PC-3 (cell line): ENCODE data around the gene RB1. TPM values are rescaled to one million over a fixed set of nuclear protein-coding genes. Genes with fewer than 3 reads are reported as not detected.

Experiments
- ATAC-seq: fragments of 200-7000 bp; cut with Tn5 transposase; 2 replicates; pipeline ENCODE4 v1.9.1; 2020; ENCODE audit warnings: mild to moderate bottlenecking, moderate library complexity
- BruUV-seq: library from RNA; stranded (reverse); fragments of 400-500 nt; replicated peaks from 2 replicates; lab custom pipeline; 2021; lab: Mats Ljungman, UMichigan
- CTCF ChIA-PET: fragments of 300-600 bp; sonication (Branson Sonifier 250); formaldehyde crosslinking; loops from one replicate; lab custom pipeline; 2022; ENCODE audit warnings: antibody characterized with exemption; lab: Charles Lee
- POLR2A ChIA-PET: fragments of 300-600 bp; sonication (Branson Sonifier 250); formaldehyde crosslinking; loops from one replicate; lab custom pipeline; 2022; ENCODE audit warnings: antibody characterized with exemption; ENCODE audit not compliant: unreplicated experiment; lab: Charles Lee
- DNase-seq: peaks from one replicate; pipeline ENCODE4 v3.0.0-alpha.2; 2015
- H2AFZ ChIP-seq: fragments of 300-600 bp; sonication (generic); 2 replicates; pipeline ENCODE4 v1.6.0; 2016; ENCODE audit warnings: antibody characterized with exemption, low read length
- H3F3A ChIP-seq: fragments of 300-600 bp; sonication (generic); one replicate; pipeline ENCODE4 v1.6.0; 2017; ENCODE audit warnings: antibody characterized with exemption, low read length, control low read depth, mild to moderate bottlenecking; ENCODE audit not compliant: unreplicated experiment
- H3K27ac ChIP-seq: fragments of 300-600 bp; sonication (generic); 2 replicates; pipeline ENCODE4 v1.5.1; 2016; ENCODE audit warnings: mild to moderate bottlenecking, low read length
- H3K27me3 ChIP-seq: fragments of 300-600 bp; sonication (generic); 2 replicates; pipeline ENCODE4 v1.6.1; 2016; ENCODE audit warnings: low read length, mixed read lengths
- H3K36me3 ChIP-seq: fragments of 300-600 bp; sonication (generic); 2 replicates; pipeline ENCODE4 v1.6.1; 2016; ENCODE audit warnings: low read depth, mixed run types, low read length, mixed read lengths
- H3K4me1 ChIP-seq: fragments of 300-600 bp; sonication (generic); 2 replicates; pipeline ENCODE4 v1.5.1; 2016; ENCODE audit warnings: low read length; ENCODE audit not compliant: insufficient read depth
- H3K4me2 ChIP-seq: fragments of 300-600 bp; sonication (generic); 2 replicates; pipeline ENCODE4 v1.6.0; 2016; ENCODE audit warnings: low read length
- H3K4me3 ChIP-seq: fragments of 300-600 bp; sonication (generic); 2 replicates; pipeline ENCODE4 v1.5.1; 2016; ENCODE audit warnings: mild to moderate bottlenecking, low read length, mixed read lengths
- H3K79me2 ChIP-seq: fragments of 300-600 bp; sonication (generic); 2 replicates; pipeline ENCODE4 v1.6.1; 2017; ENCODE audit warnings: low read length, mixed read lengths
- H3K9ac ChIP-seq: fragments of 300-600 bp; sonication (generic); 2 replicates; pipeline ENCODE4 v1.6.0; 2016; ENCODE audit warnings: mild to moderate bottlenecking, low read length
- H3K9me2 ChIP-seq: fragments of 300-600 bp; sonication (generic); replicated peaks from 2 replicates; pipeline ENCODE4 v1.6.1; 2016; ENCODE audit warnings: mixed run types, low read length, mixed read lengths
- H3K9me3 ChIP-seq: fragments of 300-600 bp; sonication (generic); 2 replicates; pipeline ENCODE4 v1.6.1; 2016; ENCODE audit warnings: low read length, mixed read lengths
- H4K20me1 ChIP-seq: fragments of 300-600 bp; sonication (generic); 2 replicates; pipeline ENCODE4 v1.6.1; 2016; ENCODE audit warnings: low read length, mixed read lengths
- CTCF ChIP-seq: fragments of 300-600 bp; sonication (generic); conservative IDR thresholded peaks from 2 replicates; pipeline ENCODE4 v1.5.1; 2017; ENCODE audit warnings: antibody characterized with exemption, low read depth, mild to moderate bottlenecking, low read length
- EZH2 ChIP-seq: fragments of 300-600 bp; sonication (generic); IDR thresholded peaks from one replicate; pipeline ENCODE4 v1.6.1; 2017; ENCODE audit warnings: antibody characterized with exemption, mild to moderate bottlenecking, low read length; ENCODE audit not compliant: unreplicated experiment
- EZH2phosphoT487 ChIP-seq: fragments of 300-600 bp; sonication (generic); IDR thresholded peaks from 2 replicates; pipeline ENCODE4 v1.6.1; 2018; ENCODE audit warnings: mild to moderate bottlenecking, antibody characterized with exemption, low read length, borderline replicate concordance
- intact Hi-C: fragments of 100-400 bp; cut with micrococcal nuclease; formaldehyde crosslinking; loops from 2 replicates; pipeline ENCODE4 v1.9.0; 2023
- total RNA-seq: library from RNA; depleted of rRNA; stranded (reverse); fragments of >200 nt; gene quantifications from 2 replicates; pipeline ENCODE4 v1.2.3, GENCODE V29; 2014

The RB1 gene
- total RNA-seq, 1 experiment from 2014 or later: 14.3 TPM

DNA sequence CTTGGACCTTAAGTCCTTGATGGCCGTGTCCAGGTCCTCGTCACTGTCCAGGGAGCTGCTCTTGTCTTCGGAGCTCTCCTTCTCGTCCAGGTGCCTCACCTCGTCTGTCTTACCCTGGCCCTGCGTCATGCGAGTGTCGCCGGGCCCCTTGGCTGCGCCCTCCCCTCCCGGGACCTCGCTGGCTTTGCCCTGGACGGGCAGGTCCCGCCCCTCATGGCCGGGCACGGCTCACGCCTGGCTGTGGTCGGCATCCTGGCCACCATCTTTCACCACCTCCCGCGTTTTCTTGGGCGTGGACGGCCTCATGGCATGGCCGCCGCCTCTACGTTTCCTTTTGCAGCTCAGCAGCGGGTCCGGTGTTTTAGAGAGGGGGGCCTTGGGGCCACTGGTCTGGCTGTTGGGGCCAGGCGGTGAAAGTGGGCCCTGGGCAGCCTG is 14.8 kb downstream of the RB1 start:
- Histone ChIP-seq H3K9me3 (no peaks in the 10 kb centered on the region; the same call in 1 of the 2 replicates), H4K20me1 (no peaks in the 10 kb centered on the region), H3K9ac (no peak overlapping the region), H3F3A (no peaks in the 10 kb centered on the region), H3K9me2 (no peaks in the 10 kb centered on the region), H3K36me3 (no peaks in the 10 kb centered on the region; the same call in 1 of the 2 replicates), H3K4me2 (no peak overlapping the region), H3K4me1 (no peaks in the 10 kb centered on the region), H3K79me2 (no peaks in the 10 kb centered on the region), H2AFZ (no peak overlapping the region), H3K27ac (no peak overlapping the region), H3K27me3 (no peaks in the 10 kb centered on the region), H3K4me3 (no peak overlapping the region)
- ChIA-PET POLR2A (no interaction called here), CTCF (no interaction called here)
- intact Hi-C loops: no loop called here
- no peak for TF ChIP-seq EZH2phosphoT487
- TF ChIP-seq EZH2: no peak
- TF ChIP-seq CTCF: no peak
- ATAC-seq (no peak), DNase-seq (no peak)
- no TSS peak for BruUV-seq

- no peak overlapping the region for H3K27ac ChIP-seq
- no peak for ATAC-seq
- H3K9me2 ChIP-seq: no peaks in the 10 kb centered on the region
- no peak overlapping the region for H3K4me3 ChIP-seq
- no TSS peak for BruUV-seq
- no peak for DNase-seq
- no peaks in the 10 kb centered on the region; the same call in 1 of the 2 replicates for H3K36me3 ChIP-seq
- H3K4me1 ChIP-seq: no peaks in the 10 kb centered on the region
- no peaks in the 10 kb centered on the region for H3F3A ChIP-seq
- CTCF ChIA-PET: interaction anchor here (0.6 kb wide), 1 partner anchor 261 kb away, joined by 3 read pairs; no protein-coding TSS in a partner anchor
- H4K20me1 ChIP-seq: no peaks in the 10 kb centered on the region
- no peak overlapping the region for H3K9ac ChIP-seq
- TF ChIP-seq EZH2phosphoT487 (no peak), EZH2 (no peak), CTCF (no peak)
- no peaks in the 10 kb centered on the region for H3K27me3 ChIP-seq
- POLR2A ChIA-PET: no interaction called here
- no peak overlapping the region for H3K4me2 ChIP-seq
- intact Hi-C loops: no loop called here
- H3K9me3 ChIP-seq: no peaks in the 10 kb centered on the region; the same call in 1 of the 2 replicates
- H3K79me2 ChIP-seq: no peaks in the 10 kb centered on the region
- no peak overlapping the region for H2AFZ ChIP-seq
These were observed 15.4 kb downstream of the RB1 start for GRCh38 chr13:48318821-48319511.
